HL-60 (cell line): ENCODE data around the gene PRDX6.

Experiments
- CTCF ChIP-seq: IDR thresholded peaks from one replicate; pipeline ENCODE4 v1.5.1; 2011; ENCODE audit warnings: low read length, control low read depth, inconsistent platforms; ENCODE audit not compliant: insufficient read depth
- GABPA ChIP-seq: IDR thresholded peaks from 2 replicates; pipeline ENCODE4 v1.6.1; 2012; ENCODE audit warnings: low read depth
- SPI1 ChIP-seq: IDR thresholded peaks from 2 replicates; pipeline ENCODE4 v1.6.1; 2012; ENCODE audit warnings: low read depth, mild to moderate bottlenecking, borderline replicate concordance

- TF ChIP-seq GABPA, result no peak
- no peak for TF ChIP-seq SPI1
- TF ChIP-seq CTCF, result no peak
Measured at GRCh38 chr1:173530795-173531693, 53.9 kb downstream of the PRDX6 start.
